Measurements from ENCODE around the gene ZNF367.

ZNF367 gene

DNA sequence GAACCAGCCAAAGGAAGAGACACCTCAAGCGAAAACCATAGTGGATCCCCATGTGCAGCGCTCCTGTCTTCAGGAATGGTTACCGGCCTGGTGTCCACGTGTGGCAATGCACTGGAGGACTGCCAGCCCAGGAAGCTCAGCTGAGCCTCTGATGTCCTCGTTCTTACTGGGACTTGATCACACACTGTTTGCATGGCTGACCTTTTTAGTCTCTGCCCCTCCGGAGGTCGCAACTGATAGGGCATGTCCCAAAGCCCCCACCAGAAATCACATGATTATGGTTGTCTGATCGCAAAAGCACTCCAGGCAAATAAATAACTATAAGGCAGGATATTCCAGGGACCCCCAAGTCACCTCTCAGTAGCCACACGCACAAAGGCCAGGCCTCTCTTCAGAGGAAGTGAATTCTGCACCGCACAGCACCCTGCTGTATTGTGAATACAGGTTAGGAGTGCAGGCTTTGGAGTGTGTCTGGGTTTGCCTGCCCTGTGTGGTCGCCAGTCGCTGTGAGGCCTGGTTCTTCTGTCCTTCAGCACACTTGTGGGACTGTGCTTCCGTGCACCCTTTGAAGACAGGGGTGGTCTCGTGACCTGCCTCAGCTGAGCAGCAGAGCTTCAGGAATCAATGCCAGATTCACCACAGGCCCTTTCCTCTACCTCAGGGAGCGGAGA lies 18.4 kb upstream of the ZNF367 start:
- no peak for DNase-seq (ENCODE audit: low spot score)

- DNase-seq (ENCODE audit: low spot score), result no peak
Measured at GRCh38 chr9:96436063-96436455, 17.9 kb upstream of the ZNF367 start.

DNA sequence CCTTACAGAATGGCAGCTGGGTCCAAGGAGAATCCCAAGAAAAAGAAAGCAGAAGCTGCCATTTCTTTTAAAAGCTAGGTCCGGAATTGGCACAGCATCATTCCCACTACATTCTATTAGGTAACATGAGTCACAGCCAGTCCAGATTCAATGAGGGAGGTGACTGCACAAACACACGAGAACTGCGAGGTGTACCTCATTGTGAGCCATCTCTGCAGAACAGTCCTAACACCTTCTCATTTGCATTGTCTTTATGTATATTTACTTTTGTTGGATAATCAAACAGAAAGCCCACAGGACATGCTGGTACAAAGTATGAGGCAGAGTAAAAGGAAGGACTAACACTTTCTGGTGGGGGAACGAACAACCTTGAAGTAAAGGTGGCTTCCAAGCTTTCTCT lies 17.2 kb upstream of the ZNF367 start:
- no peak for DNase-seq (ENCODE audit: low spot score)

DNA sequence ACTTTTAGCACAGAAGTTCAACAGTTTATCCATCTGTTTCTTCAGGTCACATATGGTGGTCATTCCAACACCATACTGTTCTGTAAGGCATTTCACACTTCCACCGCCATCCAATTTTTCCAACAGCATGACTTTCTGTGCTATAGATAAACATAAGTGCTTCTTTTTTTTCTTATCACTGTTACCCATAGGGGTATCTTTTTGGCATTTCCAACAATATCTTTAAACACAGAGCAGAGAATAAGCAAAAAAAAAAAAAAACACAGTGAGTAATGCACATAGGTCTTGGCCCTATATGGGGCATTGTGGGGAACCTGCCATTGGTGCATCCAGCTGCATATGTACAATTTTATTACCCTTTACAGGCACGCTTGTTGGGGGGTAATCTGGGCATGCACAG lies 12.2 kb upstream of the ZNF367 start:
- DNase-seq (ENCODE audit: low spot score), result peak; percentile 12

DNA sequence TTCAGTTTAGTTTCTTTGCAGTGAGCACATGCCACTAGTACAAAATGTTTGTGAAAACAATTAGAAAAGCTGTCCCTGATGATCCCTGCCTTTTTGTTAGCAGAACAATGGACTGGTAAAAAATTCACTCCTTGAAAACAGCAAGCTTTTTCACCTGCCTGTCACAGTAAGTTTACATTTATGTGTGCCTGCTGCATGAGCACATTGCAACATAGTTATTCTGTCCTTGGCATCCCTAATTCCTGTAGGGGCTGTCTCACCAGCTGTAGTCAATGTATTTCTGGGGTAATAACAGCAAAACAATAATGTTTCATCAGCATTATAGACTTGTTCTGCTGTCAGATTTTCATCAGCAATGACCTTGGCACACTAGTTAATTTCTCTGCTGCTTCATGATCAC lies 11.6 kb upstream of the ZNF367 start:
- no peak for DNase-seq (ENCODE audit: low spot score)

- no peak for DNase-seq (ENCODE audit: low spot score)
Measured at GRCh38 chr9:96425500-96426169, 7.5 kb upstream of the ZNF367 start.

GRCh38 chr9:96423985-96424336 lies 5.8 kb upstream of the ZNF367 start:
- DNase-seq (ENCODE audit: low spot score), result no peak

DNA sequence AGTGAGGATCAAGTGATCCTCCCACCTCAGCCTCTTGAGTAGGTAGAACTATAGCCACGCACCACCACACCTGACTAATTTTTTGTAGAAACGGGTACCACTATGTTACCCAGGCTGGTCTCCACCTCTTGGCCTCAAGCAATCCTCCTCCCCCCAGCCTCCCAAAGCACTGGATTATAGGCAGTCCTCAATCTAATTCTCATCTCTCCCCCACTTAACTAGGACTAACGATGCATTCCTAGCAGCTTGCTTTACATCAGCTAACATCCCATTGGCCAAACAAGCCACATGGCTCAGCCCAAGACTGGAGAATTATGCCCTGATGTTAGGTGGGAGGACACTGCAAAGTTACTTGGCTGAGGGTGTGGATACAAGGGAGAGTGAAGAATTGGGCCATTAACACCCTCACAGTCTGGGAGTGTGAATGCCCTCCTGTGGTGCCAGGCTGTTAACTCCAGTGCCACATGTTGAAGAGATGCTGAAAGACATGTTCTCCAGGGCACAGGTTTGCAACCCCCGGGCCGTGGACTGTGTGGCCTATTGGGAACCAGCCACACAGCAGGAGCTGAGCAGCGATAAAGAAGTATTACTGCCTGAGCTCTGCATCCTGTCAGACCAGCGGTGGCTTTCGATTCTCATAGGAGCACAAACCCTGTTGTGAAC lies 5.3 kb upstream of the ZNF367 start:
- DNase-seq (ENCODE audit: low spot score), result no peak

DNA sequence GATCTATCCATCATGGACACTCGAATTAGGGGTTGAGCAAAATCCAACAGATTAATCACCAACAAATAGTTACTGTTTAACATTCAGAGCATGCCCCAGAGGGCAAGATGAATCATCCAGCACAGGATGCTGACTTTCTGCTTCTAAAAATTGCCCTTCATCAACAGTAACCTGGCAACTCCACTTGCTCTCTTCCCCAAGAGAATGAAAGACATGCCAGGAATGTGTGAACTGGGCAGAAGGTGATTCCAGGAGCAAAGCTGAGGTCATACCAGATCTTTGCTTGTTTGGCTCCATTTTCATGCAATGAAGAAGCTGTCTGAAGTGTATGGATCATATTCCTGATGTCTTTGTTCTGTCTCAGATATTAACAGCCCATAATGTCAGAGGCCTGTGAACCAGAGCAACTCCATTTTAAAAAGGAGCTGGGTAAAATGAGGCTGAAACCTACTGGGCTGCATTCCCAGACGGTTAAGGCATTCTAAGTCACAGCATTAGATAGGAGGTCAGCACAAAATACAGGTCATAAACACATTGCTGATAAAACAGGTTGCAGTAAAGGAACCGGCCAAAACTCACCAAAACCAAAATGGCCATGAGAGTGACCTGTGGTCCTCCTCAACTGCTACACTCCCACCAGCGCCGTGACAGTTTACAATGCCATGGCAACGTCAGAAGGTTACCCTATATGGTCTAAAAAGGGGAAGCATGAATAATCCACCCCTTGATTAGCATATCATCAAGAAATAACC lies 2.5 kb upstream of the ZNF367 start:
- no peak for DNase-seq (ENCODE audit: low spot score)

DNA sequence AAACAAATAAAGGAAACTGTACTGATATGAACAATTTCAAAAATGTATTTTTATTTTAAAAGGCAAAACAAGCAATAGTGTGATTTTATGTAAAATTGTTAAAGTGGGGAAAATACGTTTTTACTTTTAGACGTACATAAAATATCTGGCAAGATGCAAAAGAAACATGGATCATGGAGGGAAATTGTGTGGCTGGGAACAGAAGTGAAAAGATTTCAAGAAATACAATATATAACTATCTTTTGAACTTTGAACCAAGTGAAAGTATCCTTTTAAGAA lies 1.5 kb upstream of the ZNF367 start:
- DNase-seq (ENCODE audit: low spot score), result no peak

DNA sequence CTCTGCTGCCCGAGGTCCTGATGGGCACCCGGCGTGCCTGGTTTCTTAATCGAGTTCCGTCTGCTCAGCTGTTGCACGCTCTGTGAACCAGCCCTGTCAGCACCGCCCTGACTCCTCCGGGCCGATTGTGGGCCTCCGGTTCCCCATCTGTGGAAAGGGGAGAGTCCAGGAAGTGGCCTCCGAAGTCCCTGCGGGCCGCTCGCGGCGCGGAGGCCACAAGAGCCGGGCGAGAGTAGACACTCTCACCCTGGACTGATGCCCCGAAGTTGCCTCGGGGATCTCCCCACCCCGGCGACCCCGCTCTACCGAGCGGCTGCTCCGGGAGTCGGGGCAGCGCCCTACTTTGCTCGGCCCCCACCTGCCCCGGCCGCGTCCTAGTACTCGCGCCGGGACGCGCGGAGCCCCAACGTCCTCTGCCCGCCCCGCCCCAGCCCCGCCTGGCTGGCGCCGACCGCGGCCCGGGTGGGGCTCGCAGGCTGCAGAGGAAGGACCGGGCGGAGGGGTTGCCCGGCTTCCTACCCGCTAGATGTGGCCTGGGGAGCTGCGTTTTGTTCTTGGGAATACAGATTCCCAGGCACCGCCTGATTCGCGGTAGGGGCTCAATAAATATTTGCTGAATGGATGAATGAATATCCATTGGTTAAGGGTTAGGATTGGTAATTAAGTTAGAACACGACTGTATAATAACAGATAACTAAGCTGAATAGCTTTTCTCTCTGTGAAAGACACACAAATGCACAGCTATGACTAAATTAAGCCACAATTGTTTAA lies 935 bp upstream of the ZNF367 start:
- peak; percentile 66 for DNase-seq (ENCODE audit: low spot score)

DNA sequence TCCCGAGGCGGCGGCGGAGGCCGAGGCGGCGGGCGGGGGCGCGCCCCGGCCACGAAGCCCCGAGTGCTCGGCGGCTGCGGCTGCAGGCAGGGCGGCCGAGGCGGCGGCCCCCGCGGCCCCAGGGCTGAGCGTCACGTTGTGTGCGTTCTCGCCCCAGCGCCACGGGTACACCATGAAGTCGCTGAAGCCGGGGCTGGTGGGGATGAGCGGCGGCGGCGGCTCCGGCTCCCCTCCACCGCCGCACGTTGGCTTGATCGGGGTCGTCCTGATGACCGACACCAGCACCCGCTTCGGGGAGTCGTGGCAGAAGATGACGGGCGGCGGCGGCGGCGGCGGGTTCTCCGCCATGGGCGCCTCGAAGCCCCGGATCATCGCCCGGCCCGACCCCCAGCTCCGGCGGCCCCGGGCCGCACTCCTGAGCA lies 498 bp downstream of the ZNF367 start:
- no peak for DNase-seq (ENCODE audit: low spot score)

DNA sequence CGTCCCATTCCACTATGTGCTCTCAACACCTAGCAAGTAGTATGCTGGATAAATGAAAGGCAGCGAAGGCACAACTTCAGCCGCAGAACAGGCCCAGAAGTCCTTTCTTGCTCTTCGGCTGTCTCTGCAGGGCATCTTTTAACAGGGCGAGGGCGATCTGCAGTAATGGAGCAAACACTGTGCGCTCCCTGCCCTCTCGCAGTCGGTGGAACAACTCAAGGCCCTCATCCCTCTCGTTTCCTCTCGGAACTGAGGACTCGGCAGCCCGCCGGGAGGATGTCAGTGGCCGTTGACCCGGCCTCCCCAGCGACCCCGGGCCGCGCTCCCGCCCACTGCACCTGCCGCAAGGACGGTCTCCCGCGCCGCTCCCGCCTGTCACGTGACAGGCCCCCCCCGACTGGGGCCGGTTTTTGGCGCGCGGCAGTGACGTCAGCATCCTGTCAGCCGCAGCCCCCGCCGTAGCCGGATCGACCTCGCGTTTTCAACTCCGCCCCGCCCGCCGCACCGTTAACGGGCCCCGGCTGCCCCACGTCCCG lies 1.1 kb downstream of the ZNF367 start:
- DNase-seq (ENCODE audit: low spot score), result peak; percentile 81

GRCh38 chr9:96413302-96414221 lies 4.6 kb downstream of the ZNF367 start:
- no peak for DNase-seq (ENCODE audit: low spot score)

GRCh38 chr9:96412174-96412913 lies 5.8 kb downstream of the ZNF367 start:
- DNase-seq (ENCODE audit: low spot score), result no peak

GRCh38 chr9:96411129-96411838 lies 6.9 kb downstream of the ZNF367 start:
- no peak for DNase-seq (ENCODE audit: low spot score)

DNA sequence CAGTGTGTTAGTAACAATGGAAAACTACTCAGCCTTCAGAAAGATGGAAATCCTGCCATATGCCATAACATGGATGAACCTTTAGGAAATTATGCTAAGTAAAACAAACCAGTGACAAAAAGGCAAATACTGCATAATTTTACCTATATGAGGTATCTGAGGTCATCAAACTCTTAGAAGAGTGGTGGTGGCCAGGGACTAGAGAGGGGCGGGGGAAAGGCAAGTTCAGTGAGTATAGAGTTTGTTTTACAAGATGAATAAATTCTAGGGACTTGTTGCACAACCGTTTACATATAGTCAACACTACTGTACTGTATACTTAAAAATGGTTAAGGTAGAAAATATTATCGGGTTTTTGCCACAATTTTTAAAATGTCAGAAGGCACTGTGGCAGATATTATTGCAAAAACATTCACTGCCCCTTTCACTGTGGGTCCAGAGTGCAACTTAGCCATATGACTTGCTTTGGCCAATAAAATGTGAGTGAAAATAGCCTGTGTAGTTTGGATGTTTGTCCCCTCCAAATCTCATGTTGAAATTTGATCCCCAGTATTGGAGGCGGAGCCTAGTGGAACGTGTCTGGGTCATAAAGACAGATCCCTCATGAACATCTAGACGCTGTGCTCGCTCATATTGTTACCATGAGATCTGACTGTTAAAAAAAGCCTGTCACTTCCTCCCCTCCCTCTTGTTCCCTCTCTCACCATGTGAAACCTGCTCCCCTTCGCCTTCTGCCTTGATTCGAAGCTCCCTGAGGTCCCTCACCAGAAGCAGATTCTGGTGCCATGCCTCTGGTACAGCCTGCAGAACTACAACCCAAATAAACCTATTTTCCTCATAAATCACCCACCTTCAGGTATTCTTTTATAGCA lies 9.5 kb downstream of the ZNF367 start:
- no peak for DNase-seq (ENCODE audit: low spot score)

DNA sequence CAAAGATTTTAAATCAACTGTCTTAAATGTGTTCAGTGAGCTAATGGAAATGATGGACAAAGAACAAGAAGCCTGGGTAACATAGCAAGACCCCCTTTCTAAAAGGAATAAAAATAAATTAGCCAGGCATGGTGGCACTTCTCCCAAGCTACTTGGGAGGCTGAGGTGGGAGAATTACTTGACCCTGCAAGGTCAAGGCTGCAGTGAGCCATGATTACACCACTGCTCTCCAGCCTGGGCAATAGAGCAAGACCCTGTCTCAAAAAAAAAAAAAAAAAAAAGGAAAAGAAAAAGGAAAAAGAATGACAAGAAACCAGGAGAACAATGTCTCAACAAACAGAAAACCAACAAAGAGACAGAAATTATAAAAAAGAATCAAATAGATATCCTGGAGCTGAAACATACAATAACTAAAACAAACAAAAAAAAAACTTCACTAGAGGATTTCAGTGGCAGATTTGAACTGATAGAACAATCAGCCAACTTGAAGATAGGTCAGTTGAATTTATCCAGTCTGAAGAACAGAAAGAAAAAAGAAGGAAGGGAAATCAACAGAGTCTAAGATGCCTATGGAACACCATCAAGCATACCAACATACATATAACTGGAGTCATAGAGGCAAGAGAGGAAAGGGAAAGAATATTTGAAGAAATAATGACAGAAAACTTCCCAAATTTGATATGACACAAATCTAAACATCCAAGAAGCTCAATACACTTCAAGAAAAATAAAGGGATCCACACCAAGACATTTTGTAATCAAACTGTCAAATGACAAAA lies 17.8 kb downstream of the ZNF367 start:
- DNase-seq (ENCODE audit: low spot score), result no peak
